Fibroblast of skin of abdomen (primary cell): ENCODE results near the gene OR4B1. TPM values are rescaled to one million over a fixed set of nuclear protein-coding genes. Genes with fewer than 3 reads are reported as not detected.
A peak's percentile ranks its signal among the peaks of the same experiment; 100 is the strongest.
"Not testable (repeated sequence)": the region's sequence is repeated elsewhere in the genome, so short reads cannot be mapped to it uniquely, and the experiment has no call there.

Source experiments
- DNase-seq: peaks from one replicate; pipeline ENCODE4 v3.0.0-alpha.2; 2013
- polyA plus RNA-seq, 2 experiments: library from polyadenylated mRNA; unstranded; fragments of 120-200 nt; gene quantifications; one replicate each; pipeline ENCODE4 v1.2.1, GENCODE V29; 2013; ENCODE audit not compliant: insufficient read length in 2 of 2

OR4B1 gene, protein sequence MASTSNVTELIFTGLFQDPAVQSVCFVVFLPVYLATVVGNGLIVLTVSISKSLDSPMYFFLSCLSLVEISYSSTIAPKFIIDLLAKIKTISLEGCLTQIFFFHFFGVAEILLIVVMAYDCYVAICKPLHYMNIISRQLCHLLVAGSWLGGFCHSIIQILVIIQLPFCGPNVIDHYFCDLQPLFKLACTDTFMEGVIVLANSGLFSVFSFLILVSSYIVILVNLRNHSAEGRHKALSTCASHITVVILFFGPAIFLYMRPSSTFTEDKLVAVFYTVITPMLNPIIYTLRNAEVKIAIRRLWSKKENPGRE
- polyA plus RNA-seq (2013, experiment 1 of 2; ENCODE audit: insufficient read length) = not detected
- polyA plus RNA-seq (2013, experiment 2 of 2; ENCODE audit: insufficient read length) = not detected

DNA sequence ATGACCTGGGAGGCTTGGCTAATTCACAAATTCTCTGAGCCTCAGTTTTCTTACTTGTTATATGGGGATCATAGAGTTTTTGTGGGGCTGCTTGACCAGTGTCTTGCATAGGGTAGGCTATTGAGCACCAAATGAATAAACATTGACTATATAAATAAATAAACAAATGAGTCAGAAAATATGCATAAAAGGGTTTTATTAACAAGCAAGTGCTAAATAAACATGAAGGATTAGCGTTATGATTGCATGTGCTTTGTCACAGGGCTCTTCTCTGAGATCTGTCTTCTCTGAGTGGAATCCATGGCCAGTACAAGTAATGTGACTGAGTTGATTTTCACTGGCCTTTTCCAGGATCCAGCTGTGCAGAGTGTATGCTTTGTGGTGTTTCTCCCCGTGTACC, at the start of gene OR4B1:
Gene OR4B1, plus strand, starts transcription at position 301 of the 400 bp plus-strand sequence. Its CDS starts 0 bp downstream, at position 301.
- DNase-seq = no peak

DNA sequence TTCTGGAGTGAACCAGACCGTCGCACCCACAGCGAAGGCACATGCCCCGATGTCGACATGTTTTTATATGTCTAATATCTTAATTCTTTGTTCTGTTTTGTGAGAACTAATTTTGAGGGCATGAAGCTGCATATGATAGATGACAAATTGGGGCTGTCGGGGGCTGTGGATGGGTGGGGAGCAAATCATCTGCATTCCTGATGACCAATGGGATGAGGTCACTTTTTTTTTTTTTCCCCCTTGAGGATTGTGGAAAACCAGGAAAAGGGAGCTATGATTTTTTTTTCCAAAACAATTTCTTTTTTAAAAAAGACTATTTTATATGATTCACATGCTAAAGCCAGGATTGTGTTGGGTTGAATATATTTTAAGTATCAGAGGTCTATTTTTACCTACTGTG, 49.2 kb upstream of the OR4B1 start:
- DNase-seq = peak; percentile 10

DNA sequence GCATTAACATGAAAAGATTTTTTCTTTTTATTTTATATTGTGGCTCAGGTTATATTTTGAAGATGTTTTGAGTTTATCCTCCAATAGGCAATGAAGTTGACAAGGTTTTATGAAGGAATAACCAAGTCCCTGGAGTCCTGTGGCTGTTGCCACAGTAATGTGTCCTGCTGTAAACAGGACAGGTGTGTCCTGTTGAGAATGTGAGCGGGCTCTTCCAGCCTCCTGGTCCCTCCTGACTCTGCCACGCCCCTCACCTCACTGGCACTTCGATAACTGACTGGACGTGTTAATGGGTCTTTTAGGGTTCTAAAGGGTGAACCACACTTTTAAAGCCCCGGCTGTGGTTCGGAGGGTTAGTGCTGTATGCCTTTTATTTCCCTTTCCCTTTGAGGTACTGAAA, 47.8 kb upstream of the OR4B1 start:
- no peak for DNase-seq

DNA sequence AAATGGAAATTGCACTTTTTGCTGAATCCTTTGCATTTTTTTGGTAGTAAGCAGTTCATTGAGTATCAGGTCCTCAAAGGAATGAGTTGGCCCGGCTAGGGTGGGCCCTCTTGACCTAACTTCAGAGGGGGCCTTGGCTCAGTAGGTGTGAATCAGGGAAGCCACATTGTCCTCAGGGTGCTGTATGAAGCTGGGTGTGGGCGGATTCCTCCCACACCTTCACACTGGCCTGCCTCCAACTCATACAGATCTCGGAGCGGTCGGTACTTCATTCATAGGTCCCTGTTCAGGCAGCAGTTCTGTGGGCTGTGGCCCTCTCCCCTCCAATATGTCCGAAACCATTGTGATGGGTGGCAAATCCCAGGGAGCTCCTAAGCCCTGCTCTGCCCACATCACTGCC, 47.4 kb upstream of the OR4B1 start:
- no peak for DNase-seq

DNA sequence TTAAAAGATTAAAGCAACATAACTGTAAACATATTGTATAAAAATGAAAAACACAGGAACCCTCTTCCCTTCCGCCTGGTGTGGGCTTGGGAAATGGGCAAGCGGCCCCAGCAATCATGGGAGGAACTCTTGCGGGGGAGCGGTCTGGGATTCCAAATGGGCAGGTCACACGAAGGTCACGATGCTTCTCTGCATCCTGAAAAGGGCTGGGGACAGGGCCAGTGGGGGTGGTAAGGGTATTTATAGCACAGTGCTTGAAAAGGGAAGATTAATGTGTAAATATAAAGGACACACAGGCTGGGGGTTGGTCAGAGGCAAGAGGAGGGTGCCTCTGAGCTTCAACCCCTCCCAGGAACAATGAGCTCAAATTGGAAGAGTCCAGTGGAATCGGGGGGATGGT, 46.9 kb upstream of the OR4B1 start:
- DNase-seq = no peak

DNA sequence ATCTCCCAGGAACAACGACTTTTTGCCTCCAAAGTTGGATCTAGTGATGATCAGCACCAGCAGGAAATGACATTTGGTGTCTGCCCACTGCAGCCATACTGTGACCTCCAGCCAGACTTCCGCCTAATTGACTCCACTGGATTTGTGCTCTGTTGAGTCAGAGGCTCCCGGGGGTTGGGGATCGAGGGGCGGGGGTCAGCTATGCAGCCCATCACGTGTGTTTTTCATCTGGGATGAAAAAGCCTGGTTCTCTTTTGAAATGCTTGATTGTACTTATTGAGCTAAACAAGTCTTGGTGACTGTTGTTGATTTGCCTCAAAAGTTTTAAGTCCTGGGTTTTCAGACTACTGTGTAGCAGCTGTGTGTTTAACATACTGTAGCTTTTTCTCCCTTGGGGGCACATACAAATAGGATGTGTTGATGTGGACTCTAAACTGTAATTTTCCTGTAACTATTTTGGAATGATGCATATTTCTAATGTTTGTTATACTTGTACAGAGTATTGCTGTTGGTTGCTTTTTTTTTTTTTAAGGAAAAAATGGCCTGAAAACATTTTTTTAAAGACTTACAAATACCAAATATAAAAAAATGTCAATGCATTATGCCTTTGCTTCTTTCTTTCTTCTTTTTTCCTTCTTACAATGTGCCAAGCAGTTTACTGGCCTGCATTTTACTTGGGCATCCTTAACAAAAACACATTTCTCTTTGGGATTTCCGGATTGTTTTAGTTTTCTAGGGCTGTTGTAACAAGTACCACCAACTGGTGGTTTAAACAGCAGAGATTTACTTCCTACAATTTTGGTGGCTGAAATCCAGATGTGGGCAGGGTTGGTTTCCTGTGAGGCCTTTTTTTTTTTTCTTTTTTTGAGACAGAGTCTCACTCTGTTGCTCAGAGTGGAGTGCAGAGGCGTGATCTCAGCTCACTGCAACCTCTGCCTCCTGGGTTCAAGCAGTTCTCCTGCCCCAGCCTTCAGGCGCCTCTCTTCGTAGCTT, 46.1 kb upstream of the OR4B1 start:
- DNase-seq = peak; percentile 57

DNA sequence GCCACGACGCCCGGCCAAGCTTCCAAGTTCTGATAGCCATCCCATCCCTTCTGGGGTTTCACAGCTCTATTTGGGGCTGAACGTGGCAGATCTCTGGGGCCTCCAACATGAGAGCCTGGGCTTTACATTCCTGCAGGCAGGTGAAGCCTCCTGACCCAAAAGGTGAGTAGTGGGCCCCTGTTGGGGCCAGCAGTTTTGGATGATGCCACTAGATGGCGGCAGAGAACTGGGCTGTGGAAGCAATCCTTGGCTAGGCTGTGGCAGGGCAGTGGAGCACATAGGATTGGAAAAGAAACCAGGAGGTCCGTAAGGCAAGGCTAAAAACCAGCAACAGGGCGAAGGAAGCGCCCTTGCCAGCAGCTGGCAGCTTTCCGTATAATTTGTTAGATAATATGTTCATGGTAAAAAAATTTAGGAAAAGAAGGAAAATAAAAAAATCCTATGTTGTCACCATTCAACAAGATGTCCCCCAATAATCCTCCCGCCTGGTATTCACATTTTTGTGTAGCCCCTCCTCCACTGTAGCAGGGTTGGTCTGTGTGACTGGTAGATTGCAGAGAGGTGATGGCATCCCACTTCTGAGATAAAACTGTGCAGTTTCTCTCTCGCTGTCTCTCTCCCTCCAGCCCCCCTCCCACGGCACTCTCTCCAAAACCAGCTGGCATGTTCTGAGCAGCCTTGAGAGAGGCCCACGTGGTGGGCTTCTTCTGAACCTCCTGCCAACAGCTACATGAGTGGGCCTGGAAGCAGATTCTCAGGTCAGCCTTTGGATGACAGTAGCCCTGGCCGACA, 43.6 kb upstream of the OR4B1 start:
- DNase-seq = peak; percentile 60

DNA sequence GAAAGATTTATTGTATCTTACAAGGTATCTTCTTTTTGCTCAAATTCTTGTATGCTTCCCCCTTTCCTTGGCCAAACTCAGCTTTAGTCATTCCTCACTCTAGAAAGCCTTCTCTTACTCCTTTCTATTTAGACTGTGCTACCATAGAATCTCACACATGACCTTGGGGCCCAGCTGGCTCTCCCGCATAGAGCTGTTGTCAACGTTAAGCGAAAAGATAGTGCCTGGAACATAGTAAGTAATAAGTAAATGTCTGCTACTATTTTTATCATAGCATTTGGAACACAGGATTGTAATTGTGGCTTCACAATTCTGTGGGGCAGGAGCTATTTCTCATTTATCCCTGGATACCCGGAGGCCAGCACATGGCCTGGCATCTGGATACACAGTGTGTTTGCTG, 38.9 kb upstream of the OR4B1 start:
- no peak for DNase-seq

DNA sequence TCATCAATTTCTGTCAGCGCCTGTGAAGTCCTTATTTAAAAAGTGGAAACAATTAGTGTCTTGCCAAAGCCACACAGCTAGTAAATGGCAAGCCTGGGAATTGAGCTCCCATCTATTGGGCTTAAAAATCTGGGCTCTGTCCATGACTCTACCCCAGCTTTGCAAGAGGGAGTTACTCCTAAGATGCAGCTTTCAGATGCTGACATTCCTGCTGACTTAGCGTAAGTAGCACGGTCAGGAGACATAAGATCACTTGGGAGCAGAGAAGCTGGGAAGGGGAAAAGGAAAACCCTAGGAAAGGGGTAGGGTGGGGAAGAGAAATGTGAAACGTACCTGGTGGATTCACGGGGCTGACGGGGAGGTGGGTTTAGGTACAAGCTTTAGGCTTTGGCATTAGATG, 36.0 kb upstream of the OR4B1 start:
- DNase-seq = no peak

DNA sequence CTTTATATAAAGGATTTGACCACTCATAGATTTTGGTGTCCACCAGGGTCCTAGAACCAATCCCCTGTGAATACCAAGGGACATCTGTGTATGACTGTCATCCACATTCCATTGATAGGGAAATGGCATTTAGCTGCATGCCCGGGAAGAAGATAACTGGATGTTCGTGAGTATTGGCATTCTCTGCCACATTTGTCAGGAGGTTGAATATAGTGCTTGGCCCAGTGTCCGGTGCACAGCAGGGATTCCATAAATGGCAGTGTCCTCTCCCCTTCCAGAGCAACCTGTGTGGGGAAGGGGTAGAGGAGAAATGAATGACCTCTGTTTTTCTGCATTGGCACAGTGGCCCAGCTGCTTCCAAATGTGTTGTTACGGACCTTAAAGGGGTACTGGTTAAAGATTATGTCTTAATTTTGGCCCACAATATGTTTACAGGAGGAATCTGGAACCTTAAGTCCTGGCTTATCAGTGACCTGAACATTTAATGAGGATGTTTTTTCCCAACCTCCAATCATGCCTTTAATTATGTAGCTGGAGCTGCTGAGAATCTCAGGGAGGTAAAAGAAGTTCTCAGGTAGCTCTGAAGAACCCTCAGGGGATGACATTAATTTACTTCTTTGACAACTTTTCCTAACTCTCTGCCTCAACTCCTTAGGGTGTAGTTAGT, 33.6 kb upstream of the OR4B1 start:
- DNase-seq = no peak

DNA sequence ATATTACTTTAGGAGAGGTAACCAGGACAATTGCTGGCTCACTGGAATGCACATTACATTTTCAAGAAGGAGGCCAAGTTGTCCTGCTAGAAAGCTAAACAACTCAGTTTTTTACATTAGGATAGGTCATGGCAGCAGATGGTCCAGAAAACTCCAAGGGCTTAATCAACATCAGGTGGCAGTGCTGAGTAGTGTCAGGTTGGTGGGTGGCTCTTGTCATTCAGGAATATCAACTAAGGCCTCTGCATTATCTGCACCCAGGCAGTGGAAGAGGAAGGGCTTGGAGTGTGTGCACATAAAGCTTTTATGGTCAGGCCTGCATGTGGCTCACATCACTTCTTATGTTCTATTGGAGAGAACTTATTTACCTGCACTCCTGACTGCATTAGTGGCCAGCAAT, 32.2 kb upstream of the OR4B1 start:
- DNase-seq = no peak

DNA sequence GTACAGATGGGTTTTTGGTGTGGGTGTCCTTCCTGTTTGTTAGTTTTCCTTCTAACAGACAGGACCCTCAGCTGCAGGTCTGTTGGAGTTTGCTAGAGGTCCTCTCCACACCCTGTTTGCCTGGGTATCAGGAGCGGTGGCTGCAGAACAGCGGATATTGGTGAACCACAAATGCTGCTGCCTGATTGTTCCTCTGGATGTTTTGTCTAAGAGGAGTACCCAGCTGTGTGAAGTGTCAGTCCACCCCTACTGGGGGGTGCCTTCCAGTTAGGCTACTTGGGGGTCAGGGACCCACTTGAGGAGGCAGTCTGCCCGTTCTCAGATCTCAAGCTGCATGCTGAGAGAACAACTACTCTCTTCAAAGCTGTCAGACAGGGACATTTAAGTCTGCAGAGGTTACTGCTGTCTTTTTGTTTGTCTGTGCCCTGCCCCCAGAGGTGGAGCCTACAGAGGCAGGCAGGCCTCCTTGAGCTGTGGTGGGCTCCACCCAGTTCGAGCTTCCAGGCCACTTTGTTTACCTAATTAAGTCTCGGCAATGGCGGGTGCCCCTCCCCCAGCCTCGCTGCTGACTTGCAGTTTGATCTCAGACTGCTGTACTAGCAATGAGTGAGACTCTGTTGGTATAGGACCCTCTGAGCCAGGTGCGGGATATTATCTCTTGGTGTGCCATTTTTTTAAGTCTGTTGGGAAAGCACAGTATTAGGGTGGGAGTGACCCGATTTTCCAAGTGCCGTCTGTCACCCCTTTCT, 25.5 kb upstream of the OR4B1 start:
- not testable (repeated sequence) for DNase-seq

DNA sequence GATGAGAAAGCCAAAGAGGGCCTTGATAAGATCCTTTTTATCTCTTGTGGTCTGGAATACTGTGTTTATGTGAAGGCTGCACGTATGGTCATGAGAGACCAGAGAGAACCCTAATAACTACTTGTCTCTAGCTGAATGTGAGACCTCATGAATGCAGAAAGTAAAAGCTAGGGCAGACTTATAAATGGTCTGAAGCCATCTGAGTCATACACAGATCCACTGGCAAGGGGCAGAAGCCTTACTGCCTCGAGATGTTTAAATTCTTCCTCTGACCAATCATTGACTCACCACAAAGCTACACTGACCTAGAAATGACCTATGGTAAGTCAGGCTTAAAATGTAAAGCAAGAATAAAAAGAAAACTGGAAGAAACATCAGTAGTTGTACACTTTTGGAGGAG, 22.7 kb upstream of the OR4B1 start:
- DNase-seq = peak; percentile 5

DNA sequence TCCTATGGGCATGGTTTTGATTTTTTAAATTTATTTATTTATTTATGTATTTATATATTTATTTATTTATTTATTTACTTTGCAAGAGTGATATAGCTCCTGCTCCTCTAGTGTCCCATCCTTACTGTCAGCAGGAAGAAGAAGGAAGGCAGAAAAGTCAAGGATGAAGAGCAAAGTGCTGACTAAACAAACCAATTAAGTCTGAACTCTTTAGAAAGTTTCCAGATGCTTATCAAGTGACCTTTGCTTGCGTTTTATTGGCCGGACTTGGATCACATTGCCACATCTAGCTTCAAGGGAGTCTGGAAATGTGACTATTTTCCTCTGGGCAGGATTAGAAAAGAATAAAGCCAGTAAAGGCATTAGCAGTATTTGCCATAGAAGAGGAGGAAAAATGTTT, 8.7 kb upstream of the OR4B1 start:
- DNase-seq = no peak

DNA sequence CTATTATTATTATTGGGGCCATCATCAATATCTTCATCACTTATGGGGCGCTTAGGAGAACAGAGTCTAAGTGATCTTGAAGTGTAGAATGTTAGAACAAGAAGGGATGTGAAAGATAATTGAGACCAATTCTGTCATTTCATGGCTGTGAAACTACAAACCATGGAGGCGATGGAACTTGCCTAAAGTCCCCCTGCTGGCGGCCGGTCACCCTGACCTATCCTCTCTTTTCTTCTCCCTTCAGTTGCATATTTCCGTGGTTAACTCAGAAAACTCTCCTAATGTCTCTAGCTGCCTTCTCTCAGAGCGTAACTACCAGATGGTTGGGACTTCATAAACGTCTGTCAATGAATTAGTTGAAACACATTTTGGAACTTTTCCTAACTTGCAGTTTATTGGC, 6.6 kb upstream of the OR4B1 start:
- DNase-seq = no peak

DNA sequence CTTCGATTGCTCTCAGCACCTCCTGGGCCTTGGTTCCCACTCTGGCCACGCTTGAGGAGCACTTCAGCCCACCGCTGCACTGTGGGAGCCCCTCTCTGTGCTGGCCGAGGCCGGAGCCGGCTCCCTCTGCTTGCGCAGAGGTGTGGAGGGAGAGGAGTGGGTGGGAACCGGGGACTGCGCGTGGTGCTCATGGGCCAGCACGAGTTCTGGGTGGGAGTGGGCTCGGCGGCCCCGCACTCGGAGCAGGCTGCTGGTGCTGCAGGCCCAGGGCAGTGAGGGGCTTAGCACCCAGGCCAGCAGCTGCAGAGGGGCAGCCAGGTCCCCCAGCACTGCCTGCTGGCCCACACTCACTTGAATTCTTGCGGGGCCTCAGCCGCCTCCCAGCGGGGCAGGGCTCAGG, 12.2 kb downstream of the OR4B1 start:
- no peak for DNase-seq

DNA sequence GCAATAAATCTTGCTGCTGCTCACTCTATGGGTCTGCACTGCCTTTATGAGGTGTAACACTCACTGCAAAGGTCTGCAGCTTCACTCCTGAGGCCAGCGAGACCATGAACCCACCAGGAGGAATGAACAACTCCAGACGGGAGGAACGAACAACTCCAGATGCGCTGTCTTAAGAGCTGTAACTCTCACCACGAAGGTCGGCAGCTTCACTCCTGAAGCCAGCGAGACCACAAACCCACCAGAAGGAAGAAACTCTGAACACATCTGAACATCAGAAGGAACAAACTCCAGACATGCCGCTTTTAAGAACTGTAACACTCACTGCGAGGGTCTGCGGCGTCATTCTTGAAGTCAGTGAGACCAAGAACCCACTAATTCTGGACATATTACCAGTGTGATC, 13.4 kb downstream of the OR4B1 start:
- not testable (repeated sequence) for DNase-seq

DNA sequence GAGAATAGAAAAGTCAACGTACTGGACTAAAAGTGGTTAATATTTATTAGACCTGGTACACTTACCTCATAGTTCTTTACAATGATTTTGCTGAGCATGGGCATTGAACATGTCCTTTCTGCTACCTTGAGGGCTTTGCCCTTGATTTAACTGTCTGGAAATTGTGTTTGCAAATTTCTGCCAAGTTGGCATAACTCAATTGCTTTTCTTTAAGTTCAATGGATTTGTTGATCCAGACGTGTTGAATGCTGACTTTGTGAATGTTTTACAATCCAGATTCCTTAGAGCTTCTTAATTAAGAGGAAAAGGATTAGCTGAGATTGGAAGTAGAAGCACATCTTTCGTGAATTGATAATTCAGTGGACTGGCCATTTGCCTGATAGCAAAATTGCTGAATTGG, 21.1 kb downstream of the OR4B1 start:
- DNase-seq = no peak

DNA sequence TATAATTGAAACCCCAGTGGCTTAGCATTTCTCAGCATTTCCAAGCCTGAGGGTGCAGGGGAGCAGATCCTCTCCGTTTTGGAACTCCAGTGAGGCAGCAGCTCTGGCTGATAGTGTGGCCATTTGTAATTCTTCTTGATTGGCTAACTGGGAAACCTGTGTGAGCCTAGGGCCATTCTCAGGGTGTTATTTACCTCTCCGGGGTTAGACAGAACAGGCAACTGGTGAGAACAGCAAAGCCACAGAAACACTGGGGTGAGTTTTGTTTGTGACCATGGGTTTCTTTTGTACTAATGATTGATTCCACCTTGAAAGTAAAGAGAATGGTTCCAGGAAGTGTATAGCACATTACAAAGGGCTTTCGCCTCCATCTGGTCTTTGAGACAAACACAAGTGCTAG, 25.9 kb downstream of the OR4B1 start:
- DNase-seq = no peak

DNA sequence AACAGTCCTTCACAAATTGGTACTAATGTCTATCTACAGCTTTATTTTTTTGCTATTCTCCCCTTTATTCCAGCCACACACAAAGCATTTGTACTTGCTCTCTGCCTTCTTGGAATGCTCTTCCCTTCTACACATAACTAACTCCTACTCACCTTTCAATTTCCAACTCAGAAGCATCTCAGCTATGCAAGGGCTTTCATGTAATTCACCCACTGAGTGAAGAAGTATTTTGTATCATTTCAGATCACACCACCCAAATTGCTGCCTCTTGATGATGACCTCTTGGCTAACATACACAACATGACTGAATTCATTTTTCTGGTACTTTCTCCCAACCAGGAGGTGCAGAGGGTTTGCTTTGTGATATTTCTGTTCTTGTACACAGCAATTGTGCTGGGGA, 28.2 kb downstream of the OR4B1 start, which contains the start of gene OR4X2:
Gene OR4X2, plus strand, starts transcription at position 301 of the 400 bp plus-strand sequence. Its CDS starts 0 bp downstream, at position 301.
- no peak for DNase-seq

DNA sequence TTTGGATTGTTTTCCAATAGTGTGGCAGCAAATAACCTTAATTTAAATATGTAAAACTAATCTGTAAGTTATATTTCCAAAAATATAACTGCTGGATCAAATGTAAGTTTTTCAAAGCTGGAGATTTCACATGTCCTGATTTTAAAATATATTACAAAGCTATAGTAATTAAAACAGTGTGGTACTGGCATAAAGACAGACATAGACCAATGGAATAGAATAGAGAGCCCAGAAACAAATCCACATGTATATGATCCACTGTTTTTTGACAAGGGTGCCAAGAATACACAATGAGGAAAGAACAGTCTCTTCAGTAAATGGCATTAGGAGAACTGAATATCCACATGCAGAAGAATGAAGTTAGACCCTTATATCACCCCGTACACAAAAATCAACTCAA, 32.3 kb downstream of the OR4B1 start:
- no peak for DNase-seq
